HL-60 (cell line): ENCODE measurements around the gene MICALL2.

ENCODE experiments used
- GABPA ChIP-seq: IDR thresholded peaks from 2 replicates; pipeline ENCODE4 v1.6.1; 2012; ENCODE audit warnings: low read depth
- POLR2AphosphoS5 ChIP-seq: IDR thresholded peaks from 2 replicates; pipeline ENCODE4 v1.6.1; 2012; ENCODE audit warnings: low read depth
- SPI1 ChIP-seq: IDR thresholded peaks from 2 replicates; pipeline ENCODE4 v1.6.1; 2012; ENCODE audit warnings: low read depth, mild to moderate bottlenecking, borderline replicate concordance
- TF ChIP-seq, protein P1 (sequence below): IDR thresholded peaks from one replicate; pipeline ENCODE4 v1.5.1; 2011; ENCODE audit warnings: low read length, control low read depth, inconsistent platforms; ENCODE audit not compliant: insufficient read depth
- TF ChIP-seq, protein P2 (sequence below): IDR thresholded peaks from 2 replicates; pipeline ENCODE4 v1.6.1; 2012; ENCODE audit warnings: low read depth; ENCODE audit not compliant: insufficient replicate concordance

DNA sequence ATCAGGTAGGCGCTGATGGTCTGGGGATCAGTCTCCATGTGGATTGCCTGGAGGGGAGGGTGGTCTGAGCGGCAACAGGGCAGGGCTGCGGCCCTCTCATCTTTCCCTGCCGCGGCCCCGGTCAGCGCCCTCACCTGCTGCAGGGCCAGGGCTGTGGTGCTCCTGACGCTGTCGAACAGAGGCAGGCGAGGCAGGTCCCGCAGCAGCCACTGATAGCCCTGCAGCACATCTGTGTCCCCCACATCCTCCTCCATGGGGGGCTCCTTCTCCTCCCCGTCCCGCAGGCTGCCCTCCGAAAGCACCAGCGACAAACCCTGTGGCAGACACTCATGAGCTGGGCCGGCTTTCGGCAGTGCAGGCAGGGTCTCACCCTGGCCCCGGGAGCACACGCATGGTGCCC, 25.9 kb upstream of the MICALL2 start:
- TF ChIP-seq, protein P1, sequence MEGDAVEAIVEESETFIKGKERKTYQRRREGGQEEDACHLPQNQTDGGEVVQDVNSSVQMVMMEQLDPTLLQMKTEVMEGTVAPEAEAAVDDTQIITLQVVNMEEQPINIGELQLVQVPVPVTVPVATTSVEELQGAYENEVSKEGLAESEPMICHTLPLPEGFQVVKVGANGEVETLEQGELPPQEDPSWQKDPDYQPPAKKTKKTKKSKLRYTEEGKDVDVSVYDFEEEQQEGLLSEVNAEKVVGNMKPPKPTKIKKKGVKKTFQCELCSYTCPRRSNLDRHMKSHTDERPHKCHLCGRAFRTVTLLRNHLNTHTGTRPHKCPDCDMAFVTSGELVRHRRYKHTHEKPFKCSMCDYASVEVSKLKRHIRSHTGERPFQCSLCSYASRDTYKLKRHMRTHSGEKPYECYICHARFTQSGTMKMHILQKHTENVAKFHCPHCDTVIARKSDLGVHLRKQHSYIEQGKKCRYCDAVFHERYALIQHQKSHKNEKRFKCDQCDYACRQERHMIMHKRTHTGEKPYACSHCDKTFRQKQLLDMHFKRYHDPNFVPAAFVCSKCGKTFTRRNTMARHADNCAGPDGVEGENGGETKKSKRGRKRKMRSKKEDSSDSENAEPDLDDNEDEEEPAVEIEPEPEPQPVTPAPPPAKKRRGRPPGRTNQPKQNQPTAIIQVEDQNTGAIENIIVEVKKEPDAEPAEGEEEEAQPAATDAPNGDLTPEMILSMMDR, result no peak
- TF ChIP-seq GABPA, result no peak
- no peak for TF ChIP-seq SPI1
- no peak for TF ChIP-seq POLR2AphosphoS5
- TF ChIP-seq, protein P2, sequence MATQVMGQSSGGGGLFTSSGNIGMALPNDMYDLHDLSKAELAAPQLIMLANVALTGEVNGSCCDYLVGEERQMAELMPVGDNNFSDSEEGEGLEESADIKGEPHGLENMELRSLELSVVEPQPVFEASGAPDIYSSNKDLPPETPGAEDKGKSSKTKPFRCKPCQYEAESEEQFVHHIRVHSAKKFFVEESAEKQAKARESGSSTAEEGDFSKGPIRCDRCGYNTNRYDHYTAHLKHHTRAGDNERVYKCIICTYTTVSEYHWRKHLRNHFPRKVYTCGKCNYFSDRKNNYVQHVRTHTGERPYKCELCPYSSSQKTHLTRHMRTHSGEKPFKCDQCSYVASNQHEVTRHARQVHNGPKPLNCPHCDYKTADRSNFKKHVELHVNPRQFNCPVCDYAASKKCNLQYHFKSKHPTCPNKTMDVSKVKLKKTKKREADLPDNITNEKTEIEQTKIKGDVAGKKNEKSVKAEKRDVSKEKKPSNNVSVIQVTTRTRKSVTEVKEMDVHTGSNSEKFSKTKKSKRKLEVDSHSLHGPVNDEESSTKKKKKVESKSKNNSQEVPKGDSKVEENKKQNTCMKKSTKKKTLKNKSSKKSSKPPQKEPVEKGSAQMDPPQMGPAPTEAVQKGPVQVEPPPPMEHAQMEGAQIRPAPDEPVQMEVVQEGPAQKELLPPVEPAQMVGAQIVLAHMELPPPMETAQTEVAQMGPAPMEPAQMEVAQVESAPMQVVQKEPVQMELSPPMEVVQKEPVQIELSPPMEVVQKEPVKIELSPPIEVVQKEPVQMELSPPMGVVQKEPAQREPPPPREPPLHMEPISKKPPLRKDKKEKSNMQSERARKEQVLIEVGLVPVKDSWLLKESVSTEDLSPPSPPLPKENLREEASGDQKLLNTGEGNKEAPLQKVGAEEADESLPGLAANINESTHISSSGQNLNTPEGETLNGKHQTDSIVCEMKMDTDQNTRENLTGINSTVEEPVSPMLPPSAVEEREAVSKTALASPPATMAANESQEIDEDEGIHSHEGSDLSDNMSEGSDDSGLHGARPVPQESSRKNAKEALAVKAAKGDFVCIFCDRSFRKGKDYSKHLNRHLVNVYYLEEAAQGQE, result no peak
